Lower leg skin (tissue), 3 donors: ENCODE data around the gene SS18L1.

ENCODE experiments used
- CTCF ChIP-seq, 3 donors: fragments of 450-650 bp; IDR thresholded peaks; one replicate each; pipeline ENCODE4 v1.5.1; 2016; ENCODE audit warnings: antibody characterized with exemption in 3 of 3, mild to moderate bottlenecking in 3 of 3, moderate library complexity in 2 of 3
- POLR2A ChIP-seq, 2 donors: fragments of 450-650 bp; IDR thresholded peaks; one replicate each; pipeline ENCODE4 v1.6.1; 2016 to 2017; ENCODE audit warnings: antibody characterized with exemption in 2 of 2, mild to moderate bottlenecking in 1 of 2, moderate library complexity in 1 of 2

- TF ChIP-seq CTCF (IDR thresholded peaks at IDR 0.05) (no peak), POLR2A (IDR thresholded peaks at IDR 0.05) (no peak)
Observed at GRCh38 chr20:62104791-62105345, 38.7 kb upstream of the SS18L1 start.
